Liver (tissue), 9 donors: ENCODE measurements around the gene TGM3. TPM values are rescaled to one million over a fixed set of nuclear protein-coding genes. Genes with fewer than 3 reads are reported as not detected.

Source experiments
- DNase-seq: peaks from one replicate; pipeline ENCODE4 v3.0.0-alpha.2; 2017; ENCODE audit warnings: low spot score
- H3K27ac ChIP-seq, 2 donors: one replicate each; pipeline ENCODE4 v1.7.0; 2013; ENCODE audit warnings: inconsistent platforms in 2 of 2, low read length in 2 of 2, control low read depth in 1 of 2, low read depth in 1 of 2, mild to moderate bottlenecking in 1 of 2
- H3K27me3 ChIP-seq, 4 donors: one replicate each; pipeline versions ENCODE4 v1.6.1 to v1.7.0; 2013; ENCODE audit warnings: low read length in 3 of 4, inconsistent platforms in 1 of 4, mild to moderate bottlenecking in 1 of 4, moderate library complexity in 1 of 4; ENCODE audit not compliant: control insufficient read depth in 4 of 4, insufficient read depth in 4 of 4
- H3K36me3 ChIP-seq, 4 donors: one replicate each; pipeline versions ENCODE4 v1.6.1 to v1.7.0; 2013; ENCODE audit warnings: low read length in 3 of 4, mild to moderate bottlenecking in 3 of 4, low read depth in 1 of 4, moderate library complexity in 1 of 4; ENCODE audit not compliant: control insufficient read depth in 4 of 4, insufficient read depth in 3 of 4
- H3K4me1 ChIP-seq, 4 donors: one replicate each; pipeline versions ENCODE4 v1.6.1 to v1.7.0; 2013; ENCODE audit warnings: low read length in 3 of 4, mild to moderate bottlenecking in 3 of 4, moderate library complexity in 1 of 4; ENCODE audit not compliant: control insufficient read depth in 4 of 4, insufficient read depth in 4 of 4
- H3K4me3 ChIP-seq, 3 donors: one replicate each; pipeline versions ENCODE4 v1.6.1 to v1.7.0; 2013; ENCODE audit warnings: low read length in 3 of 3, control low read depth in 1 of 3, low read depth in 1 of 3, mild to moderate bottlenecking in 1 of 3
- H3K9ac ChIP-seq, 2 donors: one replicate each; pipeline ENCODE4 v1.7.0; 2013; ENCODE audit warnings: low read length in 2 of 2, mild to moderate bottlenecking in 2 of 2, moderate library complexity in 2 of 2, control low read depth in 1 of 2, low read depth in 1 of 2
- H3K9me3 ChIP-seq, 4 donors: one replicate each; pipeline versions ENCODE4 v1.6.1 to v1.7.0; 2013; ENCODE audit warnings: low read length in 3 of 4; ENCODE audit not compliant: control insufficient read depth in 4 of 4
- CTCF ChIP-seq: fragments of 150-350 bp; IDR thresholded peaks from 2 replicates; pipeline ENCODE4 v1.5.1; 2017; ENCODE audit warnings: improper control_type of control experiment, low read depth, low read length; ENCODE audit not compliant: missing input control
- EGR1 ChIP-seq, 2 donors: IDR thresholded peaks; 2 replicates each; pipeline ENCODE4 v1.6.1; 2016 to 2018; ENCODE audit warnings: antibody characterized with exemption in 2 of 2, low read depth in 2 of 2
- FOXA1 ChIP-seq: IDR thresholded peaks from 2 replicates; pipeline ENCODE4 v1.6.1; 2016; ENCODE audit warnings: antibody characterized with exemption
- FOXA2 ChIP-seq: IDR thresholded peaks from 2 replicates; pipeline ENCODE4 v1.6.1; 2016; ENCODE audit warnings: antibody characterized with exemption
- GABPA ChIP-seq, 2 donors: IDR thresholded peaks in 1 of 2; conservative IDR thresholded peaks in 1 of 2; 2 replicates each; pipeline ENCODE4 v1.6.1; 2016; ENCODE audit warnings: antibody characterized with exemption in 2 of 2, mild to moderate bottlenecking in 1 of 2, moderate library complexity in 1 of 2
- HNF4A ChIP-seq, 2 donors: conservative IDR thresholded peaks; 2 replicates each; pipeline ENCODE4 v1.6.1; 2016; ENCODE audit warnings: antibody characterized with exemption in 2 of 2, mild to moderate bottlenecking in 2 of 2
- HNF4G ChIP-seq: IDR thresholded peaks from 2 replicates; pipeline ENCODE4 v1.6.1; 2016; ENCODE audit warnings: antibody characterized with exemption
- NR2F2 ChIP-seq: IDR thresholded peaks from 2 replicates; pipeline ENCODE4 v1.6.1; 2016; ENCODE audit warnings: antibody characterized with exemption
- RAD21 ChIP-seq, 2 donors: IDR thresholded peaks; 2 replicates each; pipeline ENCODE4 v1.6.1; 2016; ENCODE audit warnings: antibody characterized with exemption in 2 of 2, mild to moderate bottlenecking in 2 of 2
- RXRA ChIP-seq, 2 donors: IDR thresholded peaks; 2 replicates each; pipeline ENCODE4 v1.6.1; 2017 to 2018; ENCODE audit warnings: antibody characterized with exemption in 2 of 2, mild to moderate bottlenecking in 1 of 2
- SP1 ChIP-seq: IDR thresholded peaks from 2 replicates; pipeline ENCODE4 v1.6.1; 2018; ENCODE audit warnings: antibody characterized with exemption, mild to moderate bottlenecking
- YY1 ChIP-seq: IDR thresholded peaks from 2 replicates; pipeline ENCODE4 v1.6.1; 2016; ENCODE audit warnings: antibody characterized with exemption, mild to moderate bottlenecking
- ZBTB33 ChIP-seq: IDR thresholded peaks from 2 replicates; pipeline ENCODE4 v1.6.1; 2016; ENCODE audit warnings: antibody characterized with exemption
- WGBS: extraction: QIAGEN DNeasy Blood & Tissue Kit; methylation state at CpG from one replicate; pipeline ENCODE4 v1.1.7; 2013; 5-methylcytosine and 5-hydroxymethylcytosine counted together
- polyA plus RNA-seq, 2 donors: library from polyadenylated mRNA; stranded (reverse) in 1 of 2; unstranded in 1 of 2; fragments of 200-250 nt in 1 of 2; fragments of >200 nt in 1 of 2; fragmentation: Nextera tagmentation in 1 of 2; extraction: Ambion mirVana in 1 of 2; gene quantifications; one replicate each; pipeline versions ENCODE4 v1.2.1 to v1.2.3, GENCODE V29; 2013 to 2015
- total RNA-seq, 2 donors: library from RNA; depleted of rRNA; stranded (reverse); fragments of >200 nt; gene quantifications; one replicate each; pipeline ENCODE4 v1.2.3, GENCODE V29; 2014
- TF ChIP-seq, protein P1 (sequence below): IDR thresholded peaks from 2 replicates; pipeline ENCODE4 v1.6.1; 2016; ENCODE audit warnings: antibody characterized with exemption
- TF ChIP-seq, protein P2 (sequence below): IDR thresholded peaks from 2 replicates; pipeline ENCODE4 v1.6.1; 2016; ENCODE audit warnings: antibody characterized with exemption, mild to moderate bottlenecking
- donor health status: healthy.
- donor health status: healthy.
- donor health status: healthy.
- donor health status: healthy.
- donor health status: healthy.

Gene TGM3
- total and polyA plus RNA-seq, 4 donors: 0.05 to 0.28 (median 0.08) TPM; not detected in 1

- TF ChIP-seq GABPA (IDR thresholded peaks at IDR 0.05 in 1 of 2, conservative IDR thresholded peaks at IDR 0.05 in 1 of 2) (no peak), FOXA1 (no peak), YY1 (no peak)
Measured at GRCh38 chr20:2280082-2280481, 15.7 kb upstream of the TGM3 start (continued).

- no peaks in the 10 kb centered on the region for H3K9me3 ChIP-seq
- no peaks in the 10 kb centered on the region for H3K27me3 ChIP-seq
- no peaks in the 10 kb centered on the region for H3K36me3 ChIP-seq
- 89% methylated on average over 3 of the region's 3 CpGs for WGBS
- H3K4me1 ChIP-seq: peaks cover 0 to 3% (median 2%) of the 10 kb centered on the region in 4 donors
- H3K4me3 ChIP-seq: no peak overlapping the region
- no peak overlapping the region for H3K27ac ChIP-seq
- no peak overlapping the region for H3K9ac ChIP-seq
- no peak for DNase-seq
- peak in 1 of 2 donors; percentile 45 for TF ChIP-seq HNF4A (conservative IDR thresholded peaks at IDR 0.05)
- TF ChIP-seq, protein P1, sequence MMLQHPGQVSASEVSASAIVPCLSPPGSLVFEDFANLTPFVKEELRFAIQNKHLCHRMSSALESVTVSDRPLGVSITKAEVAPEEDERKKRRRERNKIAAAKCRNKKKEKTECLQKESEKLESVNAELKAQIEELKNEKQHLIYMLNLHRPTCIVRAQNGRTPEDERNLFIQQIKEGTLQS: no peak
Measured at GRCh38 chr20:2281563-2281962, 14.2 kb upstream of the TGM3 start.

GRCh38 chr20:2282181-2282580 lies 13.6 kb upstream of the TGM3 start:
- Histone ChIP-seq H3K9me3 (no peaks in the 10 kb centered on the region), H3K9ac (no peak overlapping the region), H3K27ac (no peak overlapping the region), H3K27me3 (no peaks in the 10 kb centered on the region), H3K4me3 (no peak overlapping the region), H3K36me3 (no peaks in the 10 kb centered on the region), H3K4me1 (no peaks in the 10 kb centered on the region)
- TF ChIP-seq EGR1 (IDR thresholded peaks at IDR 0.05; ENCODE audit: low read depth in 2 of 2): no peak
- no peak for TF ChIP-seq HNF4A (conservative IDR thresholded peaks at IDR 0.05)
- TF ChIP-seq CTCF: no peak
- TF ChIP-seq RAD21 (IDR thresholded peaks at IDR 0.05): no peak
- no peak for TF ChIP-seq RXRA (IDR thresholded peaks at IDR 0.05)
- no peak for TF ChIP-seq NR2F2
- no peak for TF ChIP-seq SP1
- TF ChIP-seq ZBTB33: no peak
- TF ChIP-seq FOXA2: no peak
- TF ChIP-seq HNF4G: no peak
- TF ChIP-seq, protein P2, sequence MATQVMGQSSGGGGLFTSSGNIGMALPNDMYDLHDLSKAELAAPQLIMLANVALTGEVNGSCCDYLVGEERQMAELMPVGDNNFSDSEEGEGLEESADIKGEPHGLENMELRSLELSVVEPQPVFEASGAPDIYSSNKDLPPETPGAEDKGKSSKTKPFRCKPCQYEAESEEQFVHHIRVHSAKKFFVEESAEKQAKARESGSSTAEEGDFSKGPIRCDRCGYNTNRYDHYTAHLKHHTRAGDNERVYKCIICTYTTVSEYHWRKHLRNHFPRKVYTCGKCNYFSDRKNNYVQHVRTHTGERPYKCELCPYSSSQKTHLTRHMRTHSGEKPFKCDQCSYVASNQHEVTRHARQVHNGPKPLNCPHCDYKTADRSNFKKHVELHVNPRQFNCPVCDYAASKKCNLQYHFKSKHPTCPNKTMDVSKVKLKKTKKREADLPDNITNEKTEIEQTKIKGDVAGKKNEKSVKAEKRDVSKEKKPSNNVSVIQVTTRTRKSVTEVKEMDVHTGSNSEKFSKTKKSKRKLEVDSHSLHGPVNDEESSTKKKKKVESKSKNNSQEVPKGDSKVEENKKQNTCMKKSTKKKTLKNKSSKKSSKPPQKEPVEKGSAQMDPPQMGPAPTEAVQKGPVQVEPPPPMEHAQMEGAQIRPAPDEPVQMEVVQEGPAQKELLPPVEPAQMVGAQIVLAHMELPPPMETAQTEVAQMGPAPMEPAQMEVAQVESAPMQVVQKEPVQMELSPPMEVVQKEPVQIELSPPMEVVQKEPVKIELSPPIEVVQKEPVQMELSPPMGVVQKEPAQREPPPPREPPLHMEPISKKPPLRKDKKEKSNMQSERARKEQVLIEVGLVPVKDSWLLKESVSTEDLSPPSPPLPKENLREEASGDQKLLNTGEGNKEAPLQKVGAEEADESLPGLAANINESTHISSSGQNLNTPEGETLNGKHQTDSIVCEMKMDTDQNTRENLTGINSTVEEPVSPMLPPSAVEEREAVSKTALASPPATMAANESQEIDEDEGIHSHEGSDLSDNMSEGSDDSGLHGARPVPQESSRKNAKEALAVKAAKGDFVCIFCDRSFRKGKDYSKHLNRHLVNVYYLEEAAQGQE: no peak
- TF ChIP-seq, protein P1: no peak
- no peak for DNase-seq
- WGBS: 96% methylated on average over 5 of the region's 5 CpGs
